HG03457 (cell line): ENCODE results near the gene CGNL1.

ENCODE experiments used
- ATAC-seq: cut with Tn5 transposase; IDR thresholded peaks from one replicate; pipeline ENCODE4 v1.9.1; 2021; ENCODE audit warnings: moderate number of reproducible peaks; ENCODE audit not compliant: unreplicated experiment

The CGNL1 gene

GRCh38 chr15:57592836-57593420 is 216.6 kb downstream of the CGNL1 start:
- ATAC-seq = no peak

GRCh38 chr15:57594479-57594878 is 218.2 kb downstream of the CGNL1 start:
- no peak for ATAC-seq

DNA sequence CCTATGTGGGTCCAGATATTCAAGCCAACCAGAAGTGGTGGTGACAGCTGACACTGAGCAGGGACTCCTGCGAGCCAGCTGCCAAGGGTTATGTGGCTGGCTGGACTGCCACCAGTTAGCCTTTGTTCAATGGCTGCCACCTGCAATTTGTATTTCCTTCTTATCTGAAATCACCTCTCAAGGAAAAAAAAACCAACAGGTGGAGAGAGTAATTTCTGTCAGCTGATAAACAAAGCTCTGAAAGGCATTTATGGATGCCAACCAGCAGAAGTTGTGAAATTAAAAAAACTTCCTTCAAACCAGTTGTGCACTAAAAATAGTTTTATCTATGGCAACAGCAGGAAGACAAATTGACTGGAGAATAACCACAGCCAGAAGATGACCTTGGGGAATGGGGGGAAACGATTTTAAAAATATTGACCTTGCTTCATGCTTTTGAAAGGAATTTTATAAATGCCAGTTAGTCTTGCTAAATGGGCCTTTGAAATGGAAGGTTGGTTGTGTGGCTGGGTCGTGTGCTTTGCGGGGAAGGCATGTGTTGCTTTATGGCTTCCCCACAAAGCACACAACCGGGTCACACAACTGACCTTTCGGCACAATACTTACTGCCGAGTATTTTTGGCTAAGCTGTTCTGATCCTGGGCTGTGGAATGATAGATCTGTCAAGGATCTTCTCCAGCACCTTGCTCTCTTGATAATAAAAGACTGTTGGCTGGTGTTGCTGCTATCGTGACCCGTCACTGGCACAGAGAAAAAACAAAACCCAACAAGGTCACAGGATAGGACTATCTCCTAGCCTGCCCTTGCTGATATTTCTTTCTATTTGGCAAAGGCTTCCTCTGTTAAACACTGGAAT is 218.9 kb downstream of the CGNL1 start:
- ATAC-seq = no peak

GRCh38 chr15:57596301-57596855 is 220.1 kb downstream of the CGNL1 start:
- no peak for ATAC-seq

DNA sequence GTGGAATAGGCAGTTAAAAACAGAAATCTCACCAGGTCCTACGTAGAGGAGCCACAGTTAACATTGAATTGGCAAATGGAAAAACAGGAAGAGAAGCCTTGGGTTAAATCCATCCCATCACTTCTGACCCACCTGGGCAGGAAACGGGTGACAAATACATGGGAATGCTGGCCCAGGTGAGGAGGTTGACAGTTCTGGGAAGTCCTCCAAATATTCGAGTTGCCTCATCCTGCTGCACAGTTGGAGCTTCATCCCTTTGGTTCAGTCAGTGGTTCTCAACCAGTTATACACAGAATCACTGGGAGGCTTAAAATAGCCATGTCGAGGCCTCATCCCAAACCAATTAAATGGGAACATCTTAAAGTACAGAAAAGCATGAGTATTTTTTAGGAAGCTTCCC is 220.7 kb downstream of the CGNL1 start:
- no peak for ATAC-seq

- no peak for ATAC-seq
Measured at GRCh38 chr15:57597431-57597830, 221.1 kb downstream of the CGNL1 start.

DNA sequence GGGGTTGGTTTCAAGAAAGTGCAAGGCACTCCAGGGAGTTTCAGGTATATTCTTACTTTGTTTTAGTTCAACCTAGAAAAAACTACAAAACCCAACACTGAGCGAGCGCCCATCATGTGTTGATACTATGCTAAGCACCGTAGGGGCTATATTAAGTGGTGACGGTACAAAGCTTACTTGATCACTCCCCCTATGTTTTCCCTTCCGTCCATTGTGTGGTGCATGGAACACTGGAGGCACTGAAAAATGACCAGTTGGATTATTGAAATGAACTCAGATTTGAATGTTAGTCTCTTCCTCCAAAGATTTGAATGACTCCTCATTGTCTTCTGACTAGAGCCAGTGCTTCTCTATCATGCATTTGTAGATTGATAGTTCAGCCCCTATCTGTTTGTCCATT is 222.0 kb downstream of the CGNL1 start:
- no peak for ATAC-seq

- no peak for ATAC-seq
Measured at GRCh38 chr15:57599296-57599810, 223.0 kb downstream of the CGNL1 start.

- ATAC-seq = no peak
Measured at GRCh38 chr15:57600197-57600596, 223.9 kb downstream of the CGNL1 start.
